ENCODE measurements around the gene ASB12.

GRCh38 chrX:64190136-64190740, 40.2 kb downstream of the ASB12 start:
- TF ChIP-seq CTCF (IDR thresholded peaks at IDR 0.05 in 2 of 3, conservative IDR thresholded peaks at IDR 0.05 in 1 of 3; ENCODE audit: control insufficient read depth in 2 of 3, extremely low read depth in 1 of 3, insufficient read depth in 1 of 3, low read depth in 3 of 3, low read length in 3 of 3) (no peak), RCOR1 (conservative IDR thresholded peaks at IDR 0.05; ENCODE audit: low read depth, low read length) (no peak), SIN3A (IDR thresholded peaks at IDR 0.05; ENCODE audit: low read depth, low read length) (no peak), NR2C1 (IDR thresholded peaks at IDR 0.05) (no peak), JUND (IDR thresholded peaks at IDR 0.05; ENCODE audit: low read depth, low read length) (no peak)
- TF ChIP-seq, protein P1, sequence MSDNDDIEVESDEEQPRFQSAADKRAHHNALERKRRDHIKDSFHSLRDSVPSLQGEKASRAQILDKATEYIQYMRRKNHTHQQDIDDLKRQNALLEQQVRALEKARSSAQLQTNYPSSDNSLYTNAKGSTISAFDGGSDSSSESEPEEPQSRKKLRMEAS (IDR thresholded peaks at IDR 0.05; ENCODE audit: low read depth, low read length), result no peak

Data from GM12878 (cell line).